OCI-LY1 (cell line): ENCODE measurements around the gene CCNA1.

Experiments
- CTCF ChIP-seq: fragments of 200-600 bp; sonication (generic), shearing (Covaris generic); IDR thresholded peaks from 2 replicates; pipeline ENCODE4 v1.5.1; 2017; ENCODE audit warnings: mild to moderate bottlenecking, antibody characterized with exemption, low read length, moderate library complexity, mixed read lengths
- EZH2 ChIP-seq: fragments of 200-600 bp; sonication (generic), shearing (Covaris generic); IDR thresholded peaks from 2 replicates; pipeline ENCODE4 v1.8.0; 2017; ENCODE audit warnings: borderline replicate concordance, mixed run types, mild to moderate bottlenecking, antibody characterized with exemption, low read length, moderate library complexity, mixed read lengths

GRCh38 chr13:36450534-36450933 lies 18.2 kb downstream of the CCNA1 start:
- TF ChIP-seq CTCF (no peak), EZH2 (no peak)
